ENCODE data around the gene DBT.
"Not testable (repeated sequence)": the region's sequence is repeated elsewhere in the genome, so short reads cannot be mapped to it uniquely, and the experiment has no call there.

DBT gene

GRCh38 chr1:100249537-100250257 is at the start of gene DBT:
DBT (minus strand) TSS chr1:100249834; CDS start chr1:100249820, 14 bp downstream.
- H3K4me3 ChIP-seq (ENCODE audit: low read depth, low read length) = peak within 1 kb of the TSS; percentile 99

- H3K4me3 ChIP-seq (ENCODE audit: low read depth, low read length) = no peak overlapping the region
Observed at GRCh38 chr1:100298512-100298911, 48.9 kb upstream of the DBT start.

- not testable (repeated sequence) for H3K4me3 ChIP-seq (ENCODE audit: low read depth, low read length)
Observed at GRCh38 chr1:100296997-100297396, 47.4 kb upstream of the DBT start.

GRCh38 chr1:100296140-100296539 is 46.5 kb upstream of the DBT start:
- H3K4me3 ChIP-seq (ENCODE audit: low read depth, low read length) = no peak overlapping the region

- no peak overlapping the region for H3K4me3 ChIP-seq (ENCODE audit: low read depth, low read length)
Observed at GRCh38 chr1:100292711-100293110, 43.1 kb upstream of the DBT start.

GRCh38 chr1:100290291-100290690 is 40.7 kb upstream of the DBT start:
- H3K4me3 ChIP-seq (ENCODE audit: low read depth, low read length) = no peak overlapping the region

GRCh38 chr1:100287162-100287561 is 37.5 kb upstream of the DBT start:
- no peak overlapping the region for H3K4me3 ChIP-seq (ENCODE audit: low read depth, low read length)

GRCh38 chr1:100284591-100284990 is 35.0 kb upstream of the DBT start:
- no peak overlapping the region for H3K4me3 ChIP-seq (ENCODE audit: low read depth, low read length)

- no peak overlapping the region for H3K4me3 ChIP-seq (ENCODE audit: low read depth, low read length)
Observed at GRCh38 chr1:100279954-100280682, 30.5 kb upstream of the DBT start.

GRCh38 chr1:100279358-100279923 is 29.8 kb upstream of the DBT start:
- H3K4me3 ChIP-seq (ENCODE audit: low read depth, low read length) = no peak overlapping the region

GRCh38 chr1:100277866-100278265 is 28.2 kb upstream of the DBT start:
- H3K4me3 ChIP-seq (ENCODE audit: low read depth, low read length) = no peak overlapping the region

GRCh38 chr1:100268202-100268601 is 18.6 kb upstream of the DBT start:
- H3K4me3 ChIP-seq (ENCODE audit: low read depth, low read length) = no peak overlapping the region

- peak overlapping the region; percentile 80 for H3K4me3 ChIP-seq (ENCODE audit: low read depth, low read length)
Observed at GRCh38 chr1:100267284-100267683, 17.6 kb upstream of the DBT start.

GRCh38 chr1:100266741-100267140 is 17.1 kb upstream of the DBT start:
- peak overlapping the region; percentile 80 for H3K4me3 ChIP-seq (ENCODE audit: low read depth, low read length)

GRCh38 chr1:100265931-100266740 is 16.5 kb upstream of the DBT start, which contains the start of gene RTCA:
RTCA (plus strand) TSS chr1:100266216; CDS start chr1:100266376, 160 bp downstream.
- peak within 1 kb of the TSS; percentile 80 for H3K4me3 ChIP-seq (ENCODE audit: low read depth, low read length)

GRCh38 chr1:100265562-100265930 is 15.9 kb upstream of the DBT start:
- peak overlapping the region; percentile 80 for H3K4me3 ChIP-seq (ENCODE audit: low read depth, low read length)

GRCh38 chr1:100264081-100264480 is 14.4 kb upstream of the DBT start:
- not testable (repeated sequence) for H3K4me3 ChIP-seq (ENCODE audit: low read depth, low read length)

- H3K4me3 ChIP-seq (ENCODE audit: low read depth, low read length) = no peak overlapping the region
Observed at GRCh38 chr1:100261686-100262085, 12.1 kb upstream of the DBT start.

- not testable (repeated sequence) for H3K4me3 ChIP-seq (ENCODE audit: low read depth, low read length)
Observed at GRCh38 chr1:100258427-100258826, 8.8 kb upstream of the DBT start.

GRCh38 chr1:100256273-100256672 is 6.6 kb upstream of the DBT start:
- H3K4me3 ChIP-seq (ENCODE audit: low read depth, low read length) = not testable (repeated sequence)

- H3K4me3 ChIP-seq (ENCODE audit: low read depth, low read length) = no peak overlapping the region
Observed at GRCh38 chr1:100253552-100253951, 3.9 kb upstream of the DBT start.

Data from iPS-11a (cell line).